AG04449 (cell line): ENCODE measurements around the gene NDUFAF5.

Experiments used
- CTCF ChIA-PET: fragments of 350-600 bp; formaldehyde crosslinking; extraction: SDS; loops from one replicate; lab custom pipeline; 2021; ENCODE audit warnings: antibody characterized with exemption; lab: Yijun Ruan, JAX
- POLR2A ChIA-PET: fragments of 400-600, 350-600 bp; formaldehyde crosslinking; extraction: SDS; loops from one replicate; lab custom pipeline; 2020; ENCODE audit warnings: antibody characterized with exemption, inconsistent platforms; lab: Yijun Ruan, JAX
- DNase-seq: peaks from one replicate; pipeline ENCODE4 v3.0.0-alpha.2; 2010; ENCODE audit warnings: low read depth, low spot score
- H3K4me3 ChIP-seq: 2 replicates; pipeline ENCODE4 v1.5.1; 2011; ENCODE audit warnings: low read depth, mild to moderate bottlenecking, control low read depth, low read length
- CTCF ChIP-seq: IDR thresholded peaks from one replicate; pipeline ENCODE4 v1.5.1; 2011; ENCODE audit warnings: mild to moderate bottlenecking, moderate library complexity, low read length, control low read depth, inconsistent platforms; ENCODE audit not compliant: insufficient read depth; ENCODE audit errors: missing control alignments

The NDUFAF5 gene

GRCh38 chr20:13784271-13784892 is 446 bp upstream of the NDUFAF5 start:
- no peak for DNase-seq
- peak overlapping the region; percentile 90 for H3K4me3 ChIP-seq
- POLR2A ChIA-PET = interaction anchor here (0.6 to 1.6 kb wide), 3 partner anchors 12 to 448 kb away, joined by 3 to 4 read pairs (median 4); no protein-coding TSS in a partner anchor
- TF ChIP-seq CTCF = no peak
- CTCF ChIA-PET = interaction anchor here (0.7 to 3.3 kb wide), 6 partner anchors 12 to 665 kb away, joined by 3 to 27 read pairs (median 5); no protein-coding TSS in a partner anchor

GRCh38 chr20:13786143-13786828 is 1.5 kb downstream of the NDUFAF5 start:
- CTCF ChIA-PET = interaction anchor here (1.0 to 3.3 kb wide), 5 partner anchors 9 to 668 kb away, joined by 3 to 27 read pairs (median 3); no protein-coding TSS in a partner anchor

GRCh38 chr20:13788167-13788834 is 3.5 kb downstream of the NDUFAF5 start:
- no peak for DNase-seq
- TF ChIP-seq CTCF = peak; percentile 61
- CTCF ChIA-PET = interaction anchor here (0.6 to 2.4 kb wide), 25 partner anchors 8 to 865 kb away, joined by 3 to 18 read pairs (median 4); no protein-coding TSS in a partner anchor
- H3K4me3 ChIP-seq = no peak overlapping the region
- POLR2A ChIA-PET = no interaction called here

More at GRCh38 chr20:13786143-13786828, 1.5 kb downstream of the NDUFAF5 start:
- TF ChIP-seq CTCF = no peak
- DNase-seq = no peak
- H3K4me3 ChIP-seq = peak overlapping the region; percentile 90
- POLR2A ChIA-PET = no interaction called here

GRCh38 chr20:13790708-13791107 is 5.9 kb downstream of the NDUFAF5 start:
- no peak overlapping the region for H3K4me3 ChIP-seq
- CTCF ChIA-PET = interaction anchor here (0.7 kb wide), 1 partner anchor 244 kb away, joined by 3 read pairs; no protein-coding TSS in a partner anchor
- POLR2A ChIA-PET = no interaction called here
- no peak for DNase-seq
- TF ChIP-seq CTCF = no peak

- no peak for TF ChIP-seq CTCF
- no peak overlapping the region for H3K4me3 ChIP-seq
- DNase-seq = no peak
- CTCF ChIA-PET = interaction anchor here (1.1 kb wide), 1 partner anchor 20 kb away, joined by 5 read pairs; no protein-coding TSS in a partner anchor
- POLR2A ChIA-PET = no interaction called here
Observed at GRCh38 chr20:13791540-13792459, 7.0 kb downstream of the NDUFAF5 start.
